Measurements from ENCODE around the gene UTS2B. TPM values are rescaled to one million over a fixed set of nuclear protein-coding genes. Genes with fewer than 3 reads are reported as not detected.

UTS2B gene
- total RNA-seq, 1 experiment from 2014 or later = 0.26 TPM

DNA sequence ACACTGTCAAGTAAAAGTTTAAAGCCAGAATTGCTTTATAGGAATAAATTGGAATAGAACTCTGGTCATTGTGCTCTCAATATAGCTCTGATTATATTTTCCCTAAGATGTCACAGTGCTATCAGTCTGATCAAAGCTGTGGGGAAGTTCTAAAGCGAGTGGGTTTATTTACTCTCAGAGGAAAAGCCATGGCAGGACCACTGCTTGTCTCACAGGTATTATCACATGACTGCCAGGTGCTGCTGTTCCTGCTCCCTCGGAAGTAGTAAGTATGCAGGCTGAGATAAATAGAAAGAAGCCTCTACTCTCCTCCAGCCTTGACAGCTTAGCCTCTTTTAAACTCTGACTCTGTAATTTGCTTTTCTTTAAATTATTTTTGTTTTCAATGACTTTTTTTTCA is 49.1 kb upstream of the UTS2B start:
- in situ Hi-C loops (cut with HindIII; ENCODE audit: low pct_unique_long_range_greater_than_20kb, low sequenced_read_pairs) (no loop called here), intact Hi-C loops (cut with micrococcal nuclease; ENCODE audit: unreplicated experiment) (no loop called here)
- peaks cover 31% of the 10 kb centered on the region for H3K4me1 ChIP-seq (ENCODE audit: control insufficient read depth, insufficient read depth, low read length)
- ATAC-seq (no peak), DNase-seq (ENCODE audit: low read depth, low spot score) (no peak)
- no peak overlapping the region for H3K4me3 ChIP-seq (ENCODE audit: low read depth in 2 of 2, low read length in 2 of 2)
- no TSS peak for BruUV-seq (replicated peaks)
- no peaks in the 10 kb centered on the region for H3K27me3 ChIP-seq (ENCODE audit: control insufficient read depth, insufficient read depth, low read length)
- no peaks in the 10 kb centered on the region for H3K9me3 ChIP-seq (ENCODE audit: control insufficient read depth, insufficient read depth, low read depth, low read length)
- CTCF ChIA-PET = no interaction called here
- TF ChIP-seq POLR2AphosphoS5 (IDR thresholded peaks at IDR 0.05; ENCODE audit: low read depth, low read length) (no peak), TCF7L2 (IDR thresholded peaks at IDR 0.05; ENCODE audit: low read depth, low read length) (no peak), SIN3A (IDR thresholded peaks at IDR 0.05; ENCODE audit: borderline replicate concordance, insufficient read depth, low read depth, low read length) (no peak)
- TF ChIP-seq, protein P1, sequence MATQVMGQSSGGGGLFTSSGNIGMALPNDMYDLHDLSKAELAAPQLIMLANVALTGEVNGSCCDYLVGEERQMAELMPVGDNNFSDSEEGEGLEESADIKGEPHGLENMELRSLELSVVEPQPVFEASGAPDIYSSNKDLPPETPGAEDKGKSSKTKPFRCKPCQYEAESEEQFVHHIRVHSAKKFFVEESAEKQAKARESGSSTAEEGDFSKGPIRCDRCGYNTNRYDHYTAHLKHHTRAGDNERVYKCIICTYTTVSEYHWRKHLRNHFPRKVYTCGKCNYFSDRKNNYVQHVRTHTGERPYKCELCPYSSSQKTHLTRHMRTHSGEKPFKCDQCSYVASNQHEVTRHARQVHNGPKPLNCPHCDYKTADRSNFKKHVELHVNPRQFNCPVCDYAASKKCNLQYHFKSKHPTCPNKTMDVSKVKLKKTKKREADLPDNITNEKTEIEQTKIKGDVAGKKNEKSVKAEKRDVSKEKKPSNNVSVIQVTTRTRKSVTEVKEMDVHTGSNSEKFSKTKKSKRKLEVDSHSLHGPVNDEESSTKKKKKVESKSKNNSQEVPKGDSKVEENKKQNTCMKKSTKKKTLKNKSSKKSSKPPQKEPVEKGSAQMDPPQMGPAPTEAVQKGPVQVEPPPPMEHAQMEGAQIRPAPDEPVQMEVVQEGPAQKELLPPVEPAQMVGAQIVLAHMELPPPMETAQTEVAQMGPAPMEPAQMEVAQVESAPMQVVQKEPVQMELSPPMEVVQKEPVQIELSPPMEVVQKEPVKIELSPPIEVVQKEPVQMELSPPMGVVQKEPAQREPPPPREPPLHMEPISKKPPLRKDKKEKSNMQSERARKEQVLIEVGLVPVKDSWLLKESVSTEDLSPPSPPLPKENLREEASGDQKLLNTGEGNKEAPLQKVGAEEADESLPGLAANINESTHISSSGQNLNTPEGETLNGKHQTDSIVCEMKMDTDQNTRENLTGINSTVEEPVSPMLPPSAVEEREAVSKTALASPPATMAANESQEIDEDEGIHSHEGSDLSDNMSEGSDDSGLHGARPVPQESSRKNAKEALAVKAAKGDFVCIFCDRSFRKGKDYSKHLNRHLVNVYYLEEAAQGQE (IDR thresholded peaks at IDR 0.05; ENCODE audit: insufficient read depth in 1 of 2, low read depth in 2 of 2, low read length in 1 of 2) = no peak
- TF ChIP-seq, protein P2, sequence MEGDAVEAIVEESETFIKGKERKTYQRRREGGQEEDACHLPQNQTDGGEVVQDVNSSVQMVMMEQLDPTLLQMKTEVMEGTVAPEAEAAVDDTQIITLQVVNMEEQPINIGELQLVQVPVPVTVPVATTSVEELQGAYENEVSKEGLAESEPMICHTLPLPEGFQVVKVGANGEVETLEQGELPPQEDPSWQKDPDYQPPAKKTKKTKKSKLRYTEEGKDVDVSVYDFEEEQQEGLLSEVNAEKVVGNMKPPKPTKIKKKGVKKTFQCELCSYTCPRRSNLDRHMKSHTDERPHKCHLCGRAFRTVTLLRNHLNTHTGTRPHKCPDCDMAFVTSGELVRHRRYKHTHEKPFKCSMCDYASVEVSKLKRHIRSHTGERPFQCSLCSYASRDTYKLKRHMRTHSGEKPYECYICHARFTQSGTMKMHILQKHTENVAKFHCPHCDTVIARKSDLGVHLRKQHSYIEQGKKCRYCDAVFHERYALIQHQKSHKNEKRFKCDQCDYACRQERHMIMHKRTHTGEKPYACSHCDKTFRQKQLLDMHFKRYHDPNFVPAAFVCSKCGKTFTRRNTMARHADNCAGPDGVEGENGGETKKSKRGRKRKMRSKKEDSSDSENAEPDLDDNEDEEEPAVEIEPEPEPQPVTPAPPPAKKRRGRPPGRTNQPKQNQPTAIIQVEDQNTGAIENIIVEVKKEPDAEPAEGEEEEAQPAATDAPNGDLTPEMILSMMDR (IDR thresholded peaks at IDR 0.05) = no peak
- H3K27ac ChIP-seq (ENCODE audit: low read length) = no peak overlapping the region
- POLR2A ChIA-PET = no interaction called here
- peaks cover 32% of the 10 kb centered on the region for H3K36me3 ChIP-seq (ENCODE audit: control insufficient read depth, insufficient read depth, low read length)

DNA sequence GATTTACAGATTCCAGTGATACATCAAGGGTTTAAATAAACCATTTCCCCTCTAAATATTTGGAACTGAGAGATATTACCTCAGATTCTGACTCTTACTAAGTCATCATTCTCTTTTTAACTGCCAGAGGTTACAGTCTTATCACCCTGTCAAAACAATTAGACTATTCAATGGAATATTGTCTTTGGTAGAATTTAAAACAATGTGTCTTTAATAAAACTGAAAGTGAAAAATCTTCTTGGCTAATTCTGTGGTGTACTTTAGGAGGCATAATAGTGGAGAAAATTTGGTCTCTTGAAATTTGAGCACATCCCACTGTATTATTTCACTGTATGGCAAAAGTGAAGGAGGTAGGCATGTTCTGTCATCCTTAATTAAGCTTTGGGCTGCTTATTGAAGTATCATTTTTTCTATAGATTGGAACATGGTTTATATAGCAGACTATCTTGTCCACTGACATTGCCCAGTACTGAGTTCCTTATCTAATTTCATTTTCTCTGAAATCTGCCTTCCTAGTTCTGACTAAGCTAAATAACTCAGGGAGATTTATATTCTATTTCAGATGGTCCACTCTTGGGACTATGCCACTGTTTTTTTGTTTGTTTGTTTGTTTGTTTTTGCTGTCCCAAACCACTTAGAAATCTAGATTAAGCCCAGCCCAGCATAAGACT is 48.0 kb upstream of the UTS2B start:
- peak overlapping the region; percentile 4; the same call in 1 of the 2 replicates for H3K27ac ChIP-seq (ENCODE audit: low read length)
- ChIA-PET POLR2A (no interaction called here), CTCF (no interaction called here)
- no TSS peak for BruUV-seq (replicated peaks)
- no peaks in the 10 kb centered on the region for H3K27me3 ChIP-seq (ENCODE audit: control insufficient read depth, insufficient read depth, low read length)
- in situ Hi-C loops (cut with HindIII; ENCODE audit: low pct_unique_long_range_greater_than_20kb, low sequenced_read_pairs) (no loop called here), intact Hi-C loops (cut with micrococcal nuclease; ENCODE audit: unreplicated experiment) (no loop called here)
- no peak overlapping the region for H3K4me3 ChIP-seq (ENCODE audit: low read depth in 2 of 2, low read length in 2 of 2)
- DNase-seq (ENCODE audit: low read depth, low spot score) (no peak), ATAC-seq (no peak)
- no peaks in the 10 kb centered on the region for H3K9me3 ChIP-seq (ENCODE audit: control insufficient read depth, insufficient read depth, low read depth, low read length)
- peaks cover 31% of the 10 kb centered on the region for H3K4me1 ChIP-seq (ENCODE audit: control insufficient read depth, insufficient read depth, low read length)
- TF ChIP-seq SIN3A (IDR thresholded peaks at IDR 0.05; ENCODE audit: borderline replicate concordance, insufficient read depth, low read depth, low read length) (no peak), TCF7L2 (IDR thresholded peaks at IDR 0.05; ENCODE audit: low read depth, low read length) (no peak), POLR2AphosphoS5 (IDR thresholded peaks at IDR 0.05; ENCODE audit: low read depth, low read length) (no peak)
- TF ChIP-seq, protein P1 (IDR thresholded peaks at IDR 0.05; ENCODE audit: insufficient read depth in 1 of 2, low read depth in 2 of 2, low read length in 1 of 2) = no peak
- TF ChIP-seq, protein P2 (IDR thresholded peaks at IDR 0.05) = no peak
- peaks cover 30% of the 10 kb centered on the region for H3K36me3 ChIP-seq (ENCODE audit: control insufficient read depth, insufficient read depth, low read length)
